Keratinocyte (primary cell): Measurements from ENCODE around the gene UGT2B7. TPM values are rescaled to one million over a fixed set of nuclear protein-coding genes. Genes with fewer than 3 reads are reported as not detected.
"Not testable (repeated sequence)": the region's sequence is repeated elsewhere in the genome, so short reads cannot be mapped to it uniquely, and the experiment has no call there.

Experiments
- DNase-seq: peaks from one replicate; pipeline ENCODE4 v3.0.0-alpha.2; 2011; ENCODE audit warnings: low read depth, missing footprints, low spot score
- FAIRE-seq: peaks from 2 replicates; lab custom pipeline; 2011; peaks lifted over from hg19 to GRCh38; lab: Jason Lieb, UNC
- H2AFZ ChIP-seq: 2 replicates; pipeline ENCODE4 v1.6.0; 2012; ENCODE audit warnings: low read length, control low read depth, inconsistent platforms; ENCODE audit not compliant: control insufficient read depth
- H3K27ac ChIP-seq: 2 replicates; pipeline ENCODE4 v1.5.1; 2011; ENCODE audit warnings: low read length; ENCODE audit not compliant: control insufficient read depth, insufficient read depth
- H3K27me3 ChIP-seq: 3 replicates; pipeline ENCODE4 v1.6.0; 2011; ENCODE audit warnings: low read length; ENCODE audit not compliant: control insufficient read depth, insufficient read depth; ENCODE audit errors: extremely low read depth
- H3K36me3 ChIP-seq, 2 experiments: 2 replicates in 1 of 2; 3 replicates in 1 of 2; pipeline ENCODE4 v1.5.1; 2011; ENCODE audit warnings: low read length in 2 of 2, mild to moderate bottlenecking in 1 of 2; ENCODE audit not compliant: control insufficient read depth in 2 of 2, insufficient read depth in 2 of 2; ENCODE audit errors: extremely low read depth in 1 of 2
- H3K4me1 ChIP-seq: 3 replicates; pipeline ENCODE4 v1.5.1; 2011; ENCODE audit warnings: low read length; ENCODE audit not compliant: control insufficient read depth, insufficient read depth; ENCODE audit errors: extremely low read depth
- H3K4me2 ChIP-seq: 3 replicates; pipeline ENCODE4 v1.6.0; 2011; ENCODE audit warnings: low read depth, low read length; ENCODE audit not compliant: control insufficient read depth, insufficient read depth; ENCODE audit errors: extremely low read depth
- H3K4me3 ChIP-seq, 3 experiments: fragments of 200-600 bp in 1 of 3; sonication (generic) in 1 of 3; 2 replicates in 2 of 3; 3 replicates in 1 of 3; pipeline ENCODE4 v1.5.1; 2011 to 2016; ENCODE audit warnings: low read length in 3 of 3, mild to moderate bottlenecking in 3 of 3, control low read depth in 2 of 3, inconsistent platforms in 1 of 3, low read depth in 1 of 3, mixed read lengths in 1 of 3, mixed run types in 1 of 3, moderate library complexity in 1 of 3; ENCODE audit not compliant: control insufficient read depth in 2 of 3, insufficient read depth in 2 of 3; ENCODE audit errors: extremely low read depth in 1 of 3
- H3K79me2 ChIP-seq: 2 replicates; pipeline ENCODE4 v1.6.0; 2012; ENCODE audit warnings: low read length; ENCODE audit not compliant: control insufficient read depth, insufficient read depth
- H3K9ac ChIP-seq: 3 replicates; pipeline ENCODE4 v1.6.0; 2011; ENCODE audit warnings: low read length; ENCODE audit not compliant: control insufficient read depth, insufficient read depth; ENCODE audit errors: extremely low read depth
- H3K9me1 ChIP-seq: 3 replicates; pipeline ENCODE4 v1.6.0; 2011; ENCODE audit warnings: low read length; ENCODE audit not compliant: control insufficient read depth, insufficient read depth; ENCODE audit errors: extremely low read depth
- H3K9me3 ChIP-seq: 2 replicates; pipeline ENCODE4 v1.5.1; 2012; ENCODE audit warnings: low read depth, low read length; ENCODE audit not compliant: control insufficient read depth
- H4K20me1 ChIP-seq: 3 replicates; pipeline ENCODE4 v1.6.0; 2011; ENCODE audit warnings: low read length; ENCODE audit not compliant: control insufficient read depth, insufficient read depth; ENCODE audit errors: extremely low read depth
- EZH2 ChIP-seq: IDR thresholded peaks from one replicate; pipeline ENCODE4 v1.6.1; 2012; ENCODE audit warnings: inconsistent platforms, mild to moderate bottlenecking, low read length, moderate library complexity
- dilution Hi-C: fragments of 300-500 bp; cut with MboI; formaldehyde crosslinking; loops from one replicate; pipeline ENCODE4 v1.7.0; 2020; ENCODE audit warnings: low sequenced_read_pairs; ENCODE audit not compliant: extremely low pct_ligation_motif_present
- polyA plus RNA-seq, 5 experiments: library from polyadenylated mRNA; depleted of rRNA in 3 of 5; stranded (reverse) in 3 of 5; stranded (forward) in 1 of 5; unstranded in 1 of 5; fragments of >200 nt; gene quantifications; 1 replicate in 1 of 5; 2 replicates in 3 of 5; 3 replicates in 1 of 5; pipeline versions ENCODE4 v1.2.1 to v1.2.3, GENCODE V29; 2011 to 2012; ENCODE audit warnings: missing spikeins in 2 of 5, low read depth in 1 of 5, low replicate concordance in 1 of 5
- TF ChIP-seq, protein P1 (sequence below), 3 experiments: IDR thresholded peaks in 1 of 3; conservative IDR thresholded peaks in 1 of 3; optimal IDR thresholded peaks in 1 of 3; 2 replicates in 2 of 3; 3 replicates in 1 of 3; pipeline versions ENCODE3 to v1.5.1; 2011; ENCODE audit warnings: low read length in 3 of 3, mild to moderate bottlenecking in 3 of 3, moderate library complexity in 2 of 3, control low read depth in 1 of 3, inconsistent platforms in 1 of 3; ENCODE audit not compliant: insufficient read depth in 2 of 3; ENCODE audit errors: extremely low read depth in 1 of 3

Gene UGT2B7
- polyA plus RNA-seq, 1 donor (not counting 4 experiments of a cell fraction or from before 2014, with no cell fraction given), result 0.05 TPM

DNA sequence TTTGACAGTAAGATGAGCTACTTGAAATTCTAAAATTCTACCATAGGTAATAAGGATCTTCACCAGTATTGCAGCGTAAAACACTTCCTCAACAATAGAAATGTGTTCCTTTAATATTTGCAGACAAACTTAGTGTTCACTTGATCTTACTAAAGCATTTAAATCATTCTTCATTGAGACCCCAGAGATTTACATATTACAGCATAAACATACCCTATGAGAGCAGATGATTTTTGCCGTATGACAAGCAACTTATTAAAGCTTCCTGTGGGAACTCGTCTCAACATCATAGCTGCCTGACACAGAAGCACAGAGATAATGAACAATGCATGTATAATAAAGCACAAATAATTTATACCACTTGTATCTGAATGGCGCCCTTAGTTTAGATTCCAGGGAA lies 3.6 kb downstream of the UGT2B7 start:
- H3K9ac ChIP-seq, result no peak overlapping the region
- DNase-seq, result no peak

DNA sequence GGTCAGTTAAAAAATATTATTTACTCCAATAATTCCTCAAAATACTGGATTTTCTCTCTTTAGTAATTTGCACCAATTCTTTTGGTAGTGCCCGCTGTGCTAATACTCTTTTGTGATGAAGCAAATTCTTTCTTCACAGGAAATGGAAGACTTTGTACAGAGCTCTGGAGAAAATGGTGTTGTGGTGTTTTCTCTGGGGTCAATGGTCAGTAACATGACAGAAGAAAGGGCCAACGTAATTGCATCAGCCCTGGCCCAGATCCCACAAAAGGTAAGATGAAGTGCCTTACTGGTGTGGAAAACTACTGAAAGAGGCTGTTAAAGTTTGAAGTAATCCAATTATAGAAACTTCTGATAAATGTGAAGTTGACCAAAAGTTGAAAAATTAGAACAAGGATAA lies 6.4 kb downstream of the UGT2B7 start:
- H3K27me3 ChIP-seq, H3K9me3 ChIP-seq, H3K4me2 ChIP-seq, H2AFZ ChIP-seq, H3K27ac ChIP-seq, DNase-seq, H3K4me3 ChIP-seq, H3K4me1 ChIP-seq, H3K9me1 ChIP-seq, H3K79me2 ChIP-seq, H3K36me3 ChIP-seq, dilution Hi-C loops, FAIRE-seq, H3K9ac ChIP-seq, H4K20me1 ChIP-seq: not testable (repeated sequence)

More for the DNA sequence above, 3.6 kb downstream of the UGT2B7 start:
- Histone ChIP-seq H3K27ac (no peak overlapping the region), H3K4me2 (no peak overlapping the region), H3K4me1 (peaks cover 4% of the 10 kb centered on the region), H3K27me3 (no peaks in the 10 kb centered on the region), H3K36me3 (no peaks in the 10 kb centered on the region), H3K9me3 (no peaks in the 10 kb centered on the region), H4K20me1 (no peaks in the 10 kb centered on the region), H2AFZ (no peak overlapping the region), H3K4me3 (no peak overlapping the region), H3K9me1 (no peaks in the 10 kb centered on the region), H3K79me2 (no peaks in the 10 kb centered on the region)
- dilution Hi-C loops, result no loop called here
- TF ChIP-seq, protein P1, sequence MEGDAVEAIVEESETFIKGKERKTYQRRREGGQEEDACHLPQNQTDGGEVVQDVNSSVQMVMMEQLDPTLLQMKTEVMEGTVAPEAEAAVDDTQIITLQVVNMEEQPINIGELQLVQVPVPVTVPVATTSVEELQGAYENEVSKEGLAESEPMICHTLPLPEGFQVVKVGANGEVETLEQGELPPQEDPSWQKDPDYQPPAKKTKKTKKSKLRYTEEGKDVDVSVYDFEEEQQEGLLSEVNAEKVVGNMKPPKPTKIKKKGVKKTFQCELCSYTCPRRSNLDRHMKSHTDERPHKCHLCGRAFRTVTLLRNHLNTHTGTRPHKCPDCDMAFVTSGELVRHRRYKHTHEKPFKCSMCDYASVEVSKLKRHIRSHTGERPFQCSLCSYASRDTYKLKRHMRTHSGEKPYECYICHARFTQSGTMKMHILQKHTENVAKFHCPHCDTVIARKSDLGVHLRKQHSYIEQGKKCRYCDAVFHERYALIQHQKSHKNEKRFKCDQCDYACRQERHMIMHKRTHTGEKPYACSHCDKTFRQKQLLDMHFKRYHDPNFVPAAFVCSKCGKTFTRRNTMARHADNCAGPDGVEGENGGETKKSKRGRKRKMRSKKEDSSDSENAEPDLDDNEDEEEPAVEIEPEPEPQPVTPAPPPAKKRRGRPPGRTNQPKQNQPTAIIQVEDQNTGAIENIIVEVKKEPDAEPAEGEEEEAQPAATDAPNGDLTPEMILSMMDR (optimal IDR thresholded peaks at IDR 0.05 in 1 of 3, IDR thresholded peaks at IDR 0.05 in 1 of 3, conservative IDR thresholded peaks at IDR 0.05 in 1 of 3; ENCODE audit: extremely low read depth in 1 of 3, insufficient read depth in 2 of 3, low read length in 3 of 3), result no peak
- TF ChIP-seq EZH2, result no peak
- no peak for FAIRE-seq

DNA sequence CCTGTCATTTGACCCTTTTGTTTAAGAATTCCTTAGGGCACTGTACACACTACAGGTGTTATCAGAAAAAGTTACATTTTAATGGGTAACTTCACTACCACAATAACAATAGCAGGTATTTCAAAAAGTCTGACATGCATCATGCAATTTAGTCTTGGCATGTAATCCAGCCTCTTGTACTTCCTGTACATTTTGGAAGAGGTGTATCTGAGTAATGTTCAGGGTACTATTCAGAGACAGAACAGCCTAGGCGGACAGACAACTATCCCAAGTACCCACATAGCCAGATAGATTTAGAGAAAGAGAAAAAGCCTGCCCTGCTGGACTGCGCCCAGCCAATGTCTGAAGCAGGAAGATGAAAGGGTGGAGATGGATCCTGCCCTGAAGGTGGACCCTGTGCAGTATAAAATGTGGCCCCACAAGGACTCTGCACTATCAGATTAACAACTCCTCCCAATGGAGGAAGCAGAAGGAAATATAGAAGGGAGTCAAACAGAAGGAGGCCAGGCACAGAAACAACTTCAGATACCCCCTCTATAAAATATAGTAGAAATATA lies 8.5 kb downstream of the UGT2B7 start:
- peak overlapping the region; percentile 28 for H2AFZ ChIP-seq
- H3K79me2 ChIP-seq, result no peaks in the 10 kb centered on the region
- H3K27ac ChIP-seq, result no peak overlapping the region
- H3K9me3 ChIP-seq, result no peaks in the 10 kb centered on the region
- TF ChIP-seq, protein P1 (optimal IDR thresholded peaks at IDR 0.05 in 1 of 3, IDR thresholded peaks at IDR 0.05 in 1 of 3, conservative IDR thresholded peaks at IDR 0.05 in 1 of 3; ENCODE audit: extremely low read depth in 1 of 3, insufficient read depth in 2 of 3, low read length in 3 of 3), result no peak
- no peak for TF ChIP-seq EZH2
- H3K27me3 ChIP-seq, result no peaks in the 10 kb centered on the region
- H3K4me2 ChIP-seq, result no peak overlapping the region
- no peaks in the 10 kb centered on the region for H3K36me3 ChIP-seq
- dilution Hi-C loops, result no loop called here
- FAIRE-seq, result peak; percentile 81
- H3K9ac ChIP-seq, result no peak overlapping the region
- no peaks in the 10 kb centered on the region for H3K9me1 ChIP-seq
- H4K20me1 ChIP-seq, result no peaks in the 10 kb centered on the region
- no peak for DNase-seq
- H3K4me3 ChIP-seq, result no peak overlapping the region
- no peaks in the 10 kb centered on the region for H3K4me1 ChIP-seq
